ENCODE measurements around the gene ECPAS. TPM values are rescaled to one million over a fixed set of nuclear protein-coding genes. Genes with fewer than 3 reads are reported as not detected.
"Not testable (repeated sequence)": the region's sequence is repeated elsewhere in the genome, so short reads cannot be mapped to it uniquely, and the experiment has no call there.

Gene ECPAS
- total RNA-seq, 1 donor from 2014 or later = 36.4 TPM

- ATAC-seq (no peak), DNase-seq (ENCODE audit: low spot score) (no peak)
These were observed 123.3 kb downstream of the ECPAS start for GRCh38 chr9:111360881-111361280.

- DNase-seq (ENCODE audit: low spot score) (no peak), ATAC-seq (no peak)
These were observed 127.5 kb downstream of the ECPAS start for GRCh38 chr9:111356481-111357244.

- ATAC-seq = peak; percentile 55
- DNase-seq (ENCODE audit: low spot score) = no peak
These were observed 131.6 kb downstream of the ECPAS start for GRCh38 chr9:111352545-111352944.

- no peak for DNase-seq (ENCODE audit: low spot score)
These were observed 133.6 kb downstream of the ECPAS start for GRCh38 chr9:111350556-111350955.

GRCh38 chr9:111349766-111350165 lies 134.4 kb downstream of the ECPAS start:
- ATAC-seq (peak; percentile 36), DNase-seq (ENCODE audit: low spot score) (no peak)

More at GRCh38 chr9:111350556-111350955, 133.6 kb downstream of the ECPAS start:
- no peak for ATAC-seq

GRCh38 chr9:111348821-111349271 lies 135.3 kb downstream of the ECPAS start:
- DNase-seq (ENCODE audit: low spot score) (no peak), ATAC-seq (peak; percentile 78)

- ATAC-seq; DNase-seq (ENCODE audit: low spot score): not testable (repeated sequence)
These were observed 149.8 kb downstream of the ECPAS start for GRCh38 chr9:111334318-111334863.

GRCh38 chr9:111330124-111330523 lies 154.1 kb downstream of the ECPAS start, which contains the start of gene OR2K2:
Gene OR2K2, minus strand, starts transcription at chr9:111330224. Its CDS starts 1,791 bp downstream, at chr9:111328433.
- ATAC-seq (no peak), DNase-seq (ENCODE audit: low spot score) (no peak)

GRCh38 chr9:111320631-111321030 lies 163.6 kb downstream of the ECPAS start:
- no peak for DNase-seq (ENCODE audit: low spot score)
- ATAC-seq = no peak

GRCh38 chr9:111316796-111317195 lies 167.4 kb downstream of the ECPAS start:
- DNase-seq (ENCODE audit: low spot score) (no peak), ATAC-seq (no peak)

Other genes starting within 250 kb of the ECPAS start
- not detected for gene OR2K2, start 154.2 kb downstream of the ECPAS start, total RNA-seq
- 0.53 TPM for gene ZNF483, start 40.8 kb upstream of the ECPAS start, total RNA-seq
- 526 TPM for gene PTGR1, start 115.3 kb upstream of the ECPAS start, total RNA-seq
- gene DNAJC25, start 147.0 kb upstream of the ECPAS start, total RNA-seq = 21.7 TPM
- 6.3 TPM for gene GNG10, start 177.2 kb upstream of the ECPAS start, total RNA-seq